ENCODE data around the gene FAM170B.

Gene FAM170B

GRCh38 chr10:49168831-49169500 is 35.1 kb upstream of the FAM170B start:
- no peak for DNase-seq

GRCh38 chr10:49168171-49168540 is 34.3 kb upstream of the FAM170B start:
- DNase-seq, result no peak

- no peak for DNase-seq
Measured at GRCh38 chr10:49167425-49168170, 33.8 kb upstream of the FAM170B start.

GRCh38 chr10:49166484-49167400 is 32.9 kb upstream of the FAM170B start:
- no peak for DNase-seq

- DNase-seq, result no peak
Measured at GRCh38 chr10:49165821-49166483, 32.1 kb upstream of the FAM170B start.

- DNase-seq, result no peak
Measured at GRCh38 chr10:49165259-49165658, 31.4 kb upstream of the FAM170B start.

- no peak for DNase-seq
Measured at GRCh38 chr10:49164559-49165188, 30.9 kb upstream of the FAM170B start.

- DNase-seq, result no peak
Measured at GRCh38 chr10:49163741-49164140, 29.9 kb upstream of the FAM170B start.

GRCh38 chr10:49162761-49163310 is 29.0 kb upstream of the FAM170B start:
- no peak for DNase-seq

GRCh38 chr10:49162063-49162462 is 28.2 kb upstream of the FAM170B start:
- DNase-seq, result no peak

GRCh38 chr10:49161411-49161997 is 27.7 kb upstream of the FAM170B start:
- no peak for DNase-seq

GRCh38 chr10:49160814-49161213 is 27.0 kb upstream of the FAM170B start:
- no peak for DNase-seq

- no peak for DNase-seq
Measured at GRCh38 chr10:49160110-49160509, 26.3 kb upstream of the FAM170B start.

GRCh38 chr10:49158915-49159314 is 25.1 kb upstream of the FAM170B start:
- no peak for DNase-seq

GRCh38 chr10:49158404-49158803 is 24.6 kb upstream of the FAM170B start:
- DNase-seq, result no peak

- no peak for DNase-seq
Measured at GRCh38 chr10:49157229-49157628, 23.4 kb upstream of the FAM170B start.

- DNase-seq, result no peak
Measured at GRCh38 chr10:49154641-49155040, 20.8 kb upstream of the FAM170B start.

- DNase-seq, result no peak
Measured at GRCh38 chr10:49153971-49154370, 20.1 kb upstream of the FAM170B start.

- DNase-seq, result no peak
Measured at GRCh38 chr10:49153115-49153514, 19.3 kb upstream of the FAM170B start.

- no peak for DNase-seq
Measured at GRCh38 chr10:49152663-49153062, 18.8 kb upstream of the FAM170B start.

GRCh38 chr10:49152037-49152436 is 18.2 kb upstream of the FAM170B start:
- no peak for DNase-seq

- DNase-seq, result no peak
Measured at GRCh38 chr10:49151481-49151880, 17.7 kb upstream of the FAM170B start.
